A673 (cell line): ENCODE results near the gene PLCG2.

ENCODE experiments used
- CTCF ChIP-seq: fragments of 300-800, 200-600 bp; sonication (generic); conservative IDR thresholded peaks from 2 replicates; pipeline ENCODE4 v1.5.1; 2017; ENCODE audit warnings: low read depth, mild to moderate bottlenecking, antibody characterized with exemption, low read length, moderate library complexity, mixed read lengths
- EZH2 ChIP-seq: fragments of 200-600 bp; sonication (generic); IDR thresholded peaks from 2 replicates; pipeline ENCODE4 v1.6.1; 2017; ENCODE audit warnings: borderline replicate concordance, low read depth, mild to moderate bottlenecking, mixed read lengths, antibody characterized with exemption, low read length; ENCODE audit not compliant: poor library complexity, severe bottlenecking

GRCh38 chr16:81921085-81921814 lies 142.2 kb downstream of the PLCG2 start:
- TF ChIP-seq CTCF, result no peak
- no peak for TF ChIP-seq EZH2
